SK-N-SH (cell line): ENCODE results near the gene POP5.

Experiments
- EP300 ChIP-seq, 2 experiments: IDR thresholded peaks; 2 replicates each; pipeline versions ENCODE4 v1.4.0 to v1.6.1; 2012; ENCODE audit warnings: borderline replicate concordance in 1 of 2, low read depth in 1 of 2, low read length in 1 of 2
- EZH2phosphoT487 ChIP-seq: fragments of 200-600 bp; sonication (generic); IDR thresholded peaks from 2 replicates; pipeline ENCODE4 v1.6.1; 2017; ENCODE audit warnings: low read depth, mixed run types, mild to moderate bottlenecking, antibody characterized with exemption, moderate library complexity, borderline replicate concordance
- FOXM1 ChIP-seq: IDR thresholded peaks from 2 replicates; pipeline ENCODE4 v1.4.0; 2012; ENCODE audit warnings: low read depth, mild to moderate bottlenecking
- JUND ChIP-seq: IDR thresholded peaks from 2 replicates; pipeline ENCODE4 v1.4.0; 2012
- RFX5 ChIP-seq: IDR thresholded peaks from 2 replicates; pipeline ENCODE4 v1.6.1; 2012; ENCODE audit warnings: mild to moderate bottlenecking, improper control_type of control experiment, low read length
- TAF1 ChIP-seq: IDR thresholded peaks from 2 replicates; pipeline ENCODE4 v1.6.1; 2012; ENCODE audit warnings: low read depth, mild to moderate bottlenecking, low read length, moderate library complexity, borderline replicate concordance
- YY1 ChIP-seq: IDR thresholded peaks from 2 replicates; pipeline ENCODE4 v1.4.0; 2012; ENCODE audit warnings: low read depth, mild to moderate bottlenecking
- TF ChIP-seq, protein P1 (sequence below): fragments of 200-600 bp; sonication (generic); IDR thresholded peaks from 2 replicates; pipeline ENCODE4 v1.6.1; 2017; ENCODE audit warnings: antibody characterized with exemption, mild to moderate bottlenecking, moderate library complexity
- TF ChIP-seq, protein P2 (sequence below): IDR thresholded peaks from 2 replicates; pipeline ENCODE4; 2012

DNA sequence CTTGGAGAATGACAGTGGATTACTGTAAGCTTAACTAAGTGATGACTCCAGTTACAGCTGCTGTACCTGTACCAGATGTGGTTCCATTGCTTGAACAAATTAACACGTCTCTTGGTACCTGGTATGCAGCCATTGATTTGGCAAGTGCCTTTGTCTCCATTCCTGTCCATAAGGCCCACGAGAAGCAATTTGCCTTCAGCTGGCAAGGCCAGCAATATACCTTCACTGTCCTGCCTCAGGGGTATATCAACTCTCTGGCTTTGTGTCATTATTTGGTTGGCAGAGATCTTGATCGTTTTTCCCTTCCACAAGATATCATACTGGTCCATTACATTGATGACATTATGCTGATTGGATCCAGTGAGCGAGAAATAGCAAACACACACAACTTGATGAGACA lies 29.4 kb upstream of the POP5 start:
- TF ChIP-seq, protein P1, sequence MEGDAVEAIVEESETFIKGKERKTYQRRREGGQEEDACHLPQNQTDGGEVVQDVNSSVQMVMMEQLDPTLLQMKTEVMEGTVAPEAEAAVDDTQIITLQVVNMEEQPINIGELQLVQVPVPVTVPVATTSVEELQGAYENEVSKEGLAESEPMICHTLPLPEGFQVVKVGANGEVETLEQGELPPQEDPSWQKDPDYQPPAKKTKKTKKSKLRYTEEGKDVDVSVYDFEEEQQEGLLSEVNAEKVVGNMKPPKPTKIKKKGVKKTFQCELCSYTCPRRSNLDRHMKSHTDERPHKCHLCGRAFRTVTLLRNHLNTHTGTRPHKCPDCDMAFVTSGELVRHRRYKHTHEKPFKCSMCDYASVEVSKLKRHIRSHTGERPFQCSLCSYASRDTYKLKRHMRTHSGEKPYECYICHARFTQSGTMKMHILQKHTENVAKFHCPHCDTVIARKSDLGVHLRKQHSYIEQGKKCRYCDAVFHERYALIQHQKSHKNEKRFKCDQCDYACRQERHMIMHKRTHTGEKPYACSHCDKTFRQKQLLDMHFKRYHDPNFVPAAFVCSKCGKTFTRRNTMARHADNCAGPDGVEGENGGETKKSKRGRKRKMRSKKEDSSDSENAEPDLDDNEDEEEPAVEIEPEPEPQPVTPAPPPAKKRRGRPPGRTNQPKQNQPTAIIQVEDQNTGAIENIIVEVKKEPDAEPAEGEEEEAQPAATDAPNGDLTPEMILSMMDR, result no peak
- TF ChIP-seq JUND (no peak), YY1 (no peak), TAF1 (no peak), RFX5 (no peak), FOXM1 (no peak), EP300 (IDR thresholded peaks at IDR 0.05; ENCODE audit: borderline replicate concordance in 1 of 2, low read depth in 1 of 2, low read length in 1 of 2) (no peak), EZH2phosphoT487 (no peak)
- TF ChIP-seq, protein P2, sequence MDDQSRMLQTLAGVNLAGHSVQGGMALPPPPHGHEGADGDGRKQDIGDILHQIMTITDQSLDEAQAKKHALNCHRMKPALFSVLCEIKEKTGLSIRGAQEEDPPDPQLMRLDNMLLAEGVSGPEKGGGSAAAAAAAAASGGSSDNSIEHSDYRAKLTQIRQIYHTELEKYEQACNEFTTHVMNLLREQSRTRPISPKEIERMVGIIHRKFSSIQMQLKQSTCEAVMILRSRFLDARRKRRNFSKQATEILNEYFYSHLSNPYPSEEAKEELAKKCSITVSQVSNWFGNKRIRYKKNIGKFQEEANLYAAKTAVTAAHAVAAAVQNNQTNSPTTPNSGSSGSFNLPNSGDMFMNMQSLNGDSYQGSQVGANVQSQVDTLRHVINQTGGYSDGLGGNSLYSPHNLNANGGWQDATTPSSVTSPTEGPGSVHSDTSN, result no peak
